H9 (cell line): Measurements from ENCODE around the gene FRAS1. TPM values are rescaled to one million over a fixed set of nuclear protein-coding genes. Genes with fewer than 3 reads are reported as not detected.
A peak's percentile ranks its signal among the peaks of the same experiment; 100 is the strongest.

Experiments
- DNase-seq: peaks from one replicate; pipeline ENCODE4 v3.0.0-alpha.2; 2017
- H2AFZ ChIP-seq: one replicate; pipeline ENCODE4 v1.6.1; 2013; ENCODE audit warnings: mild to moderate bottlenecking, low read length, control low read depth, moderate library complexity
- H2AK5ac ChIP-seq: 2 replicates; pipeline ENCODE4 v1.6.1; 2013; ENCODE audit warnings: low read length, control low read depth, mixed read lengths; ENCODE audit not compliant: insufficient read length
- H2BK120ac ChIP-seq: one replicate; pipeline ENCODE4 v1.6.1; 2013; ENCODE audit warnings: low read depth, mild to moderate bottlenecking, low read length, control low read depth, inconsistent platforms; ENCODE audit not compliant: poor library complexity, severe bottlenecking
- H2BK12ac ChIP-seq: 2 replicates; pipeline ENCODE4 v1.6.1; 2013; ENCODE audit warnings: low read length, control low read depth, mixed read lengths, low read depth; ENCODE audit not compliant: insufficient read length
- H2BK15ac ChIP-seq: 2 replicates; pipeline ENCODE4 v1.6.1; 2013; ENCODE audit warnings: low read depth, low read length, control low read depth
- H2BK20ac ChIP-seq: one replicate; pipeline ENCODE4 v1.6.1; 2013; ENCODE audit warnings: low read depth, mild to moderate bottlenecking, low read length, control low read depth, inconsistent platforms; ENCODE audit not compliant: poor library complexity, severe bottlenecking
- H2BK5ac ChIP-seq: 2 replicates; pipeline ENCODE4 v1.6.1; 2013; ENCODE audit warnings: low read length, control low read depth, mixed read lengths; ENCODE audit not compliant: insufficient read length
- H3K14ac ChIP-seq: 2 replicates; pipeline ENCODE4 v1.6.1; 2013; ENCODE audit warnings: low read length, control low read depth; ENCODE audit not compliant: insufficient read depth
- H3K18ac ChIP-seq: 2 replicates; pipeline ENCODE4 v1.6.1; 2013; ENCODE audit warnings: low read depth, mild to moderate bottlenecking, mixed read lengths, low read length, control low read depth; ENCODE audit not compliant: insufficient read length
- H3K23ac ChIP-seq: 2 replicates; pipeline ENCODE4 v1.6.1; 2013; ENCODE audit warnings: low read length, control low read depth, mixed read lengths, low read depth; ENCODE audit not compliant: insufficient read length
- H3K23me2 ChIP-seq: 2 replicates; pipeline ENCODE4 v1.6.1; 2013; ENCODE audit warnings: low read depth, mild to moderate bottlenecking, mixed read lengths, low read length, control low read depth; ENCODE audit not compliant: insufficient read length, poor library complexity, severe bottlenecking
- H3K27ac ChIP-seq: 2 replicates; pipeline ENCODE4 v1.5.1; 2013; ENCODE audit warnings: low read length, control low read depth, mixed read lengths, low read depth; ENCODE audit not compliant: insufficient read length
- H3K27me3 ChIP-seq: 2 replicates; pipeline ENCODE4 v1.6.1; 2013; ENCODE audit warnings: low read length, control low read depth, inconsistent platforms; ENCODE audit not compliant: insufficient read depth
- H3K4ac ChIP-seq: 2 replicates; pipeline ENCODE4 v1.6.1; 2013; ENCODE audit warnings: low read depth, mild to moderate bottlenecking, control low read depth, inconsistent platforms, low read length, moderate library complexity
- H3K4me1 ChIP-seq: 2 replicates; pipeline ENCODE4 v1.6.1; 2013; ENCODE audit warnings: low read length, control low read depth, inconsistent platforms; ENCODE audit not compliant: insufficient read depth
- H3K4me2 ChIP-seq: 2 replicates; pipeline ENCODE4 v1.6.1; 2013; ENCODE audit warnings: low read length, control low read depth, mixed read lengths; ENCODE audit not compliant: insufficient read length, insufficient read depth
- H3K56ac ChIP-seq: 2 replicates; pipeline ENCODE4 v1.6.1; 2013; ENCODE audit warnings: low read depth, mild to moderate bottlenecking, mixed read lengths, low read length, control low read depth; ENCODE audit not compliant: insufficient read length
- H3K79me1 ChIP-seq: 2 replicates; pipeline ENCODE4 v1.6.1; 2013; ENCODE audit warnings: low read depth, mild to moderate bottlenecking, moderate library complexity, low read length, control low read depth, inconsistent platforms; ENCODE audit not compliant: insufficient read depth, poor library complexity, severe bottlenecking
- H3K79me2 ChIP-seq: 2 replicates; pipeline ENCODE4 v1.6.1; 2013; ENCODE audit warnings: low read length, control low read depth, inconsistent platforms; ENCODE audit not compliant: insufficient read depth
- H3K9ac ChIP-seq: 2 replicates; pipeline ENCODE4 v1.6.1; 2013; ENCODE audit warnings: low read length, control low read depth, mixed read lengths; ENCODE audit not compliant: insufficient read length; ENCODE audit errors: extremely low read depth
- H3K9me3 ChIP-seq: one replicate; pipeline ENCODE4 v1.6.1; 2013; ENCODE audit warnings: low read depth, low read length, inconsistent platforms; ENCODE audit not compliant: control insufficient read depth
- H3T11ph ChIP-seq: one replicate; pipeline ENCODE4 v1.6.1; 2013; ENCODE audit warnings: mild to moderate bottlenecking, low read length, control low read depth, inconsistent platforms
- H4K20me1 ChIP-seq: one replicate; pipeline ENCODE4 v1.6.1; 2013; ENCODE audit not compliant: control insufficient read depth, insufficient read length, insufficient read depth
- H4K5ac ChIP-seq: 2 replicates; pipeline ENCODE4 v1.6.1; 2013; ENCODE audit warnings: low read depth, mild to moderate bottlenecking, mixed read lengths, low read length, control low read depth; ENCODE audit not compliant: insufficient read length
- H4K8ac ChIP-seq: replicated peaks from 2 replicates; pipeline ENCODE4 v1.6.1; 2013; ENCODE audit warnings: low read length, control low read depth, mixed read lengths, low read depth; ENCODE audit not compliant: insufficient read length
- H4K91ac ChIP-seq: 2 replicates; pipeline ENCODE4 v1.6.1; 2013; ENCODE audit warnings: low read depth, mild to moderate bottlenecking, moderate library complexity, mixed read lengths, low read length, control low read depth; ENCODE audit not compliant: insufficient read length
- H3K27ac Mint-ChIP-seq, 3 experiments: 2 replicates in 2 of 3; 3 replicates in 1 of 3; pipeline ENCODE4 v1.8.0; 2020 to 2021; ENCODE audit warnings: mixed read lengths in 3 of 3, mild to moderate bottlenecking in 1 of 3, moderate library complexity in 1 of 3
- H3K27me3 Mint-ChIP-seq: 2 replicates; pipeline ENCODE4 v1.8.0; 2021; ENCODE audit warnings: low read depth, mild to moderate bottlenecking, moderate library complexity, mixed read lengths
- H3K36me3 Mint-ChIP-seq, 3 experiments: 2 replicates in 2 of 3; 3 replicates in 1 of 3; pipeline ENCODE4 v1.8.0; 2020 to 2021; ENCODE audit warnings: low read depth in 3 of 3, mixed read lengths in 3 of 3; ENCODE audit not compliant: insufficient read depth in 1 of 3
- H3K4me1 Mint-ChIP-seq, 2 experiments: 2 replicates each; pipeline ENCODE4 v1.8.0; 2020; ENCODE audit warnings: mixed read lengths in 2 of 2
- H3K4me3 Mint-ChIP-seq, 2 experiments: 2 replicates in 1 of 2; 3 replicates in 1 of 2; pipeline ENCODE4 v1.8.0; 2020 to 2021; ENCODE audit warnings: mild to moderate bottlenecking in 2 of 2, mixed read lengths in 2 of 2, moderate library complexity in 1 of 2
- H3K9me3 Mint-ChIP-seq, 2 experiments: 2 replicates in 1 of 2; 3 replicates in 1 of 2; pipeline ENCODE4 v1.8.0; 2020; ENCODE audit warnings: mild to moderate bottlenecking in 2 of 2, mixed read lengths in 2 of 2, moderate library complexity in 1 of 2
- WGBS: extraction: QIAGEN DNeasy Blood & Tissue Kit; methylation state at CpG from one replicate; pipeline ENCODE4 v1.1.7; 2013; ENCODE audit warnings: missing lambda C conversion rate, low lambda C conversion rate, mixed read lengths; ENCODE audit not compliant: insufficient read length; ENCODE audit errors: extremely low coverage; 5-methylcytosine and 5-hydroxymethylcytosine counted together
- total RNA-seq: library from RNA; stranded (reverse); gene quantifications from 2 replicates; pipeline ENCODE4 v1.2.1, GENCODE V29; 2021
- TF ChIP-seq, protein P1 (sequence below): fragments of 200-600 bp; sonication (generic); conservative IDR thresholded peaks from 3 replicates; pipeline ENCODE4 v1.8.0; 2021; ENCODE audit warnings: antibody characterized with exemption, mild to moderate bottlenecking

Gene FRAS1
- total RNA-seq, 1 experiment from 2014 or later, result 58.5 TPM

DNA sequence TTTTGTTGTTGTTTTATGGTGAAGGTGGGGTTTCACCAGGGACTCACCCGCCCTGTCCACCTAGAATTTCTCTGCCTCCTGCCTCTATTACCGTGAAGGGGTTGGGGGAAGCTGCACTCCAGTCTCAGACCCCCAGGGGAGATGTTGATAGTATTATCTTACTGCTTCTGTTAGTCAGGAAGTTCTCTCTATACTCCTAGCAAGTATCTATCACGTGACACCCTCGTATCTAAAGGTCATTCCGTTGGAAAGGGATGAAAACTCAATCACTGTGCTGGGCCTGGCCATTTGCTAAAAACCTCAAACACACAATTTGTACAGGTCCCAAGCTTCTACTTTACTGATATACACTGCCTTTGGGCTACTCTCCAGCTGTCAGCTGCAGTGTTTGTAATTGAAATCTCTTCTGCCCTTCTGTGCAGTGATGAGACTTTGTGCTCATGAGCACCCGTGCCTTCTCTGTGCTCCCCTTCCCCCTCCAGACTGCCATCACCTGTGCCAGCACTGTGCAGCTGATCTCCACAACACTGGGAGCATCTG is 306.0 kb downstream of the FRAS1 start:
- no peaks in the 10 kb centered on the region for H3K9me3 Mint-ChIP-seq
- Histone ChIP-seq H4K20me1 (no peaks in the 10 kb centered on the region), H2BK5ac (no peak overlapping the region), H3K27ac (no peak overlapping the region), H3K18ac (no peak overlapping the region), H3K56ac (no peak overlapping the region), H3K4me1 (peaks cover 17% of the 10 kb centered on the region), H3K9ac (no peak overlapping the region), H3K79me1 (no peaks in the 10 kb centered on the region), H3K9me3 (no peaks in the 10 kb centered on the region), H2AK5ac (no peak overlapping the region), H2BK120ac (no peak overlapping the region), H2BK20ac (no peak overlapping the region), H3K79me2 (no peaks in the 10 kb centered on the region), H3K14ac (no peak overlapping the region), H3K4ac (no peak overlapping the region), H3K27me3 (no peaks in the 10 kb centered on the region), H2BK12ac (no peak overlapping the region), H3K23ac (no peak overlapping the region), H3K4me2 (no peak overlapping the region), H4K8ac (no peak overlapping the region), H4K5ac (no peak overlapping the region), H3K23me2 (no peaks in the 10 kb centered on the region), H4K91ac (no peak overlapping the region), H3T11ph (no peak overlapping the region), H2BK15ac (no peak overlapping the region), H2AFZ (no peak overlapping the region)
- no peak for DNase-seq
- peaks cover 19 to 37% (median 27%) of the 10 kb centered on the region in 3 experiments; a peak in 6 of 7 replicates for H3K36me3 Mint-ChIP-seq
- no peaks in the 10 kb centered on the region for H3K27me3 Mint-ChIP-seq
- H3K4me1 Mint-ChIP-seq, result peaks cover 43 to 50% of the 10 kb centered on the region in 2 experiments
- no CpG with 5 or more reads among the region's 6 CpGs for WGBS
- H3K27ac Mint-ChIP-seq, result peak overlapping the region in 2 of 3 experiments; percentile 27 to 87; a peak in 2 of 7 replicates
- TF ChIP-seq, protein P1, sequence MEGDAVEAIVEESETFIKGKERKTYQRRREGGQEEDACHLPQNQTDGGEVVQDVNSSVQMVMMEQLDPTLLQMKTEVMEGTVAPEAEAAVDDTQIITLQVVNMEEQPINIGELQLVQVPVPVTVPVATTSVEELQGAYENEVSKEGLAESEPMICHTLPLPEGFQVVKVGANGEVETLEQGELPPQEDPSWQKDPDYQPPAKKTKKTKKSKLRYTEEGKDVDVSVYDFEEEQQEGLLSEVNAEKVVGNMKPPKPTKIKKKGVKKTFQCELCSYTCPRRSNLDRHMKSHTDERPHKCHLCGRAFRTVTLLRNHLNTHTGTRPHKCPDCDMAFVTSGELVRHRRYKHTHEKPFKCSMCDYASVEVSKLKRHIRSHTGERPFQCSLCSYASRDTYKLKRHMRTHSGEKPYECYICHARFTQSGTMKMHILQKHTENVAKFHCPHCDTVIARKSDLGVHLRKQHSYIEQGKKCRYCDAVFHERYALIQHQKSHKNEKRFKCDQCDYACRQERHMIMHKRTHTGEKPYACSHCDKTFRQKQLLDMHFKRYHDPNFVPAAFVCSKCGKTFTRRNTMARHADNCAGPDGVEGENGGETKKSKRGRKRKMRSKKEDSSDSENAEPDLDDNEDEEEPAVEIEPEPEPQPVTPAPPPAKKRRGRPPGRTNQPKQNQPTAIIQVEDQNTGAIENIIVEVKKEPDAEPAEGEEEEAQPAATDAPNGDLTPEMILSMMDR, result no peak
- no peak overlapping the region for H3K4me3 Mint-ChIP-seq
